Endometrial microvascular endothelial cells (primary cell): ENCODE data around the gene DAW1. TPM values are rescaled to one million over a fixed set of nuclear protein-coding genes. Genes with fewer than 3 reads are reported as not detected.
"Not testable (repeated sequence)": the region's sequence is repeated elsewhere in the genome, so short reads cannot be mapped to it uniquely, and the experiment has no call there.

Source experiments
- in situ Hi-C: cut with HindIII; loops from 2 replicates; pipeline ENCODE4 v1.10.0; 2017; ENCODE audit warnings: low sequenced_read_pairs, low pct_unique_long_range_greater_than_20kb; ENCODE audit errors: inconsistent ontology term
- total RNA-seq: library from RNA; depleted of rRNA; stranded (reverse); fragments of >200 nt; gene quantifications from one replicate; pipeline ENCODE4 v1.2.3, GENCODE V29; 2015; ENCODE audit errors: inconsistent ontology term

DAW1 gene, protein sequence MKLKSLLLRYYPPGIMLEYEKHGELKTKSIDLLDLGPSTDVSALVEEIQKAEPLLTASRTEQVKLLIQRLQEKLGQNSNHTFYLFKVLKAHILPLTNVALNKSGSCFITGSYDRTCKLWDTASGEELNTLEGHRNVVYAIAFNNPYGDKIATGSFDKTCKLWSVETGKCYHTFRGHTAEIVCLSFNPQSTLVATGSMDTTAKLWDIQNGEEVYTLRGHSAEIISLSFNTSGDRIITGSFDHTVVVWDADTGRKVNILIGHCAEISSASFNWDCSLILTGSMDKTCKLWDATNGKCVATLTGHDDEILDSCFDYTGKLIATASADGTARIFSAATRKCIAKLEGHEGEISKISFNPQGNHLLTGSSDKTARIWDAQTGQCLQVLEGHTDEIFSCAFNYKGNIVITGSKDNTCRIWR
- total RNA-seq = 7.0 TPM

- in situ Hi-C loops = no loop called here
These were observed at the start of gene DAW1 for GRCh38 chr2:227871375-227871791. TSS of gene DAW1 (plus strand) at chr2:227871631. CDS start at chr2:227871690, 59 bp downstream.

GRCh38 chr2:227822416-227823003 lies 48.9 kb upstream of the DAW1 start:
- in situ Hi-C loops = no loop called here

- in situ Hi-C loops = no loop called here
These were observed 47.5 kb upstream of the DAW1 start for GRCh38 chr2:227823922-227824321.

- in situ Hi-C loops = no loop called here
These were observed 46.7 kb upstream of the DAW1 start for GRCh38 chr2:227824711-227825110.

DNA sequence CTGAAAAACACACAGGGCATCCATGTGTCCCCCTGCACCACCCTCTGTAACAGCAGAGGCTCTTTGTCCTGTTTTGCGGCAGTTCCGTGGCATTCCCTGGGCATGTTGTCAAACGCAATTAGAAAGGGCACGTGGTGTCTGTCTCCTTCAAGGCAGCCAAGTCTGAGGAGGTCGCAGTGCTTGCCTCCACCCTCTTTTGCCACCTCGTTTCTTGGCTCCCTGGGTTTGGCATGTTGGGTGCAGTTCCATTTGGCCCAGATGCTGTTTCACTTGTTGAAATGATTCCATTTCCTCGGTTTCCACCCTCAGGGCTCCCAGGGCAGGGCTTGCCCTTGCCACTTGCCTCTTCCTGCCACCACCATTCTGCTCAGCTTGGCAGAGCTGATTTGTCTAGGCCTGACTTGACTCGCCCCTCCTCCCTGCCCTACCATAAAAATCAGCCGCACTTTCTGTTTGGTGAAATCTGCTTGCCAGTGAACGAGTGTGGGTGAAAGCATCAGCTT lies 45.4 kb upstream of the DAW1 start:
- in situ Hi-C loops = no loop called here

- in situ Hi-C loops = no loop called here
These were observed 44.9 kb upstream of the DAW1 start for GRCh38 chr2:227826563-227826962.

DNA sequence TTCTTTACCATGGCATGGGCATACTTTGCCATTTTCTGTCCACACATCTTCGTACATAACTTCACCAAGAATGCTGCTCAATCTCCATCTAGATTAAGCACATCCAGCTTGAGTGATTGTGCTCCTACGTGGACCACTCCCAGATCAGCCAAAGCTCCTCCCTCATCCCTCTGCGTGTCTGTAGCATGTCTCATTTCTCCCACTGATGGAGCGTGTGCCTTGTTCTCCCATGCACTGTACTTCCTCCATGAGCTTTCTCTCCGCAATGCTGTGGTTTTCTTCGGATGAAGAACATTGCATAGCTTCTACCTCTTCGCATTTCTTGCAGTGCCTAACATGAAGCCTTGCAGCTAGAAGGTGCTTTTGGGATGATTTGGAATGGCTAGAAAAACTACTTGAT lies 44.3 kb upstream of the DAW1 start:
- in situ Hi-C loops = no loop called here

DNA sequence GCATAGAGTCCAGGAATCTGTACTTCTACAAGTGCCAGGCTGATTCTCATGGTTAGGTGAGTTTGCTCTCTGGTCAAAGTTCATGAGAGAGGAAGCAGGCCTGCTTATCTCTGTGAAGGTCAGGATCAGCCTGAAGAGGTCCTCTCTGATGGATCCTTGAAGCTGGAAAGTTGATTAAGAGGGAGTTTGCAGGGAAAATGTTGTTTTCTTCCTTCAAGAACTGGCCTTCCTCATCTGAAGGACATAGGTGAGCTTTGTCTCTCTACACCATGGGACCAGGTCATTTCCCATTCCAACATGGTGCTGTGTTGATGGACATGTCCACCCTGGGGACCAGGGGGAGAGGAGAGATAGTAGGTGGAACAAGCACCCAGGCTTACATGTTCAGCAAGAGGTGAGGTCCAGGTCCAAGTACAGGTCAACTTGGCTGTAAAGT lies 42.9 kb upstream of the DAW1 start:
- in situ Hi-C loops = no loop called here

DNA sequence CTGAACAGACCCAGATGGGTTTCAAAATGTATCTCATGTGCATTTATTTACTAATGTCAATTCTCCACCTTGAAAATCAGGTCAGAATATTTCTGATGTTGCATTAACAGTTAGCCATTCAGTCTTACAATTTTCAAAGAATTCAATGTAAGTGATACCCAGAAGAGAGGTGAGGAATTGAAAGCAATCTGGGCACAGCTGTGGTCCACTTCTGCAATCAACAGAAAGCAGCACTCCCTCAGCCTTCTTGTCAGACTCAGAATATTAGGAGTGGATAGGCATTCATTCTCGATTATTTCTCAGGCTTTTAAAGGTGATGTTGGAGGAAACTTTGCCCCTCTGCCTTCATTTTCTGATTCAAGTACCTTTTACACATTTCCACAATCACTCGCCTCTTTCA lies 42.1 kb upstream of the DAW1 start:
- in situ Hi-C loops = no loop called here

GRCh38 chr2:227834423-227834822 lies 37.0 kb upstream of the DAW1 start:
- in situ Hi-C loops = no loop called here

DNA sequence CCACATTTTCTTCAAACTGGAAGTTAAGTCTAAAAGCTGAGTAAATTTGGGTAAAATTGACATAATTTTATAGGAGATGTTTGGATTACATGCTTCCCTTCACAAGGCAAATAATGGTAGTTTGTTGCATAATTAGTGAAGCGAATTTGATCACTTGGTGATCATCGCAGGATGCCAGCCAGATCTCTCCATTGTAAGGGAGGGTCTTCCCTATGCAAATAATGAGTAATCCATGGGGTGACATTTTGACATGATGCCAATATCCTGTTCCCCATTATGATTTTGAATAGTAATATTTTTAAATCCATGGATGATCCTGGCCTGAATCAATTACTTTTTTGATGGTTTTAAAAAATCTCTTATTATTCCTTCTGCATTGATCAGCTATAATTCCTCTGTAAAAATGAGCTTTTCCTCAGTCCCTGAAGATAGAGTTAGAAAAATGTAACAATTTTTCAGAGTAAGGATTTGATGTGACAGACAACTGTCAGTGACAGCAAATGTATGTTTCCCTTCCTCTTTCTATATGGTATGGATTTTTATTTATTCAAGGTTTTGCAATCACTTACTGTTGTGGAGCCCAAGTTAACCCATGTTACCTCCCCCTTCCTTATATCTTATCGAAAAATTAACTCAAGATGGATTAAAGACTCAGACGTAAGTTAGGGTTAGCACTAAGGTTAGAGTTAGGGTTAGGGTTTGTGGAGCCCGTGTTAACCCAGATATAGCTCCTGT lies 36.3 kb upstream of the DAW1 start:
- in situ Hi-C loops = no loop called here

GRCh38 chr2:227839339-227840129 lies 31.9 kb upstream of the DAW1 start:
- in situ Hi-C loops = not testable (repeated sequence)

- in situ Hi-C loops = no loop called here
These were observed 24.6 kb upstream of the DAW1 start for GRCh38 chr2:227846831-227847230.

- in situ Hi-C loops = no loop called here
These were observed 23.3 kb upstream of the DAW1 start for GRCh38 chr2:227848146-227848545.

DNA sequence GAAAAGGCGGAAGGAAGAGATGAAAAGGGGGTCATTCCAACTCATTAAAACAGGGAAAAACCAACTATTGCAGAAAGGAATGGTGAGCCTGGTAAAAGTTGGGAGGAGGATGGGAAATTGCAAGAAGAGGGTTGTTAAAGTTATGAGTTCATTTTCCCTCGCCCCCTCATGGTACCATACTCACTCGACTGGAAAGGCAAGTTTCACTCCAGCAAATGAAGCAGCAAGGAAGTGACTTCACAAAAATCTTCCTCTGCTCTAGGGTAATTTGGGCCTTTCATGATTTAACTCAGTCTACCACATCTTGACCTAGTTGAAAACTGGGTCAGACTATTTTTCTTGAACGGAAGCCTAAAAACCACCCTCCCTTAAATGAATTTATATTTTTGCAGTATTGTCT lies 22.8 kb upstream of the DAW1 start:
- in situ Hi-C loops = no loop called here

DNA sequence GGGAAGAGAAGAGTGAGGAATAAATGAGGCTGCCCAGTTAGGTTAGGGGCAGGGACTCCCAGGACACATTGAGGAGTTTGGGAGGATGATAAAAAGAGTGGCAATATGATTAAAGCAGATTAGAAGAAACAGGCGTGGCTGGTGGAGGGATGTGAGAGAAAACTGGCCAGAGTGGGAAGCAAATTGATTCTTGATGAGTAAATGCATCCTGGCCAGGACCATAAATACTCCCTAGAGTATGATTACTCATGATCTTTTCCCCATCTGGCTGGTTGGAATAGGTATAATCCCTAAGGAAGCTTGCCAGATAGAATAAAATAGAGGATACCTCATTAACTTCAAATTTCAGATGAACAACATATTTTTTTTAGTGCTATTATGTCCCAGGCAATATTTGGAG lies 21.5 kb upstream of the DAW1 start:
- in situ Hi-C loops = loop anchor here (10.0 kb wide), 1 partner anchor 55 kb away; no protein-coding TSS in a partner anchor

GRCh38 chr2:227853204-227853629 lies 18.2 kb upstream of the DAW1 start:
- in situ Hi-C loops = loop anchor here (10.0 kb wide), 1 partner anchor 58 kb away; no protein-coding TSS in a partner anchor

- in situ Hi-C loops = loop anchor here (10.0 kb wide), 1 partner anchor 59 kb away; no protein-coding TSS in a partner anchor
These were observed 17.6 kb upstream of the DAW1 start for GRCh38 chr2:227853765-227854271.
